ENCODE data around the gene LIN28A. TPM values are rescaled to one million over a fixed set of nuclear protein-coding genes. Genes with fewer than 3 reads are reported as not detected.

The LIN28A gene
- polyA plus RNA-seq, 1 of the 3 experiments (the other 2 are of a cell fraction): not detected

DNA sequence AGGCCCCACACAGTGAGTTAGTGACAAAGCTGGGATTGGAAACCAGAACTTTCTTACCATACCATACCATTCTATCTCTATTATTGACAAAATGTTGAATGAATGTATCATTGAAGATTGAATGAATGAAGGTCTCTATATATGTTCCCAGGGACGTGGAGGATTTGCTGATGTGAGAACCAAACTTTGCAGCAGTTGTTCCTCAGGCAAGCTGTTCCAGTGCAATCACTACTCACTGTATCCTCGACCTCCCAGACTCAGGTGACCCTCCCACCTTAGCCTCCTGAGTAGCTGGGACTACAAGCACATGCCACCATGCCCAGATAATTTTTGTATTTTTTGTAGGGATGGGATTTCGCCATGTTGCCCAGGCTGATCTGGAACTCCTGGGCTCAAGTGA is 11.6 kb upstream of the LIN28A start:
- Histone ChIP-seq H3K4me1 (ENCODE audit: control insufficient read depth in 1 of 2, insufficient read depth in 2 of 2, low read depth in 1 of 2, low read length in 1 of 2) (no peaks in the 10 kb centered on the region), H3K9me3 (no peaks in the 10 kb centered on the region), H3K4me3 (ENCODE audit: low read depth in 2 of 2, low read length in 1 of 2) (no peak overlapping the region), H3K79me2 (ENCODE audit: insufficient read depth) (no peaks in the 10 kb centered on the region), H3K27me3 (ENCODE audit: insufficient read depth) (no peaks in the 10 kb centered on the region), H2AFZ (ENCODE audit: low read depth) (no peak overlapping the region), H3F3A (replicated peaks; ENCODE audit: insufficient read depth) (no peaks in the 10 kb centered on the region), H4K20me1 (ENCODE audit: insufficient read depth) (no peaks in the 10 kb centered on the region), H3K36me3 (replicated peaks in 1 of 2; ENCODE audit: control insufficient read depth in 1 of 2, insufficient read depth in 2 of 2, low read length in 1 of 2) (no peaks in the 10 kb centered on the region), H3K9ac (no peak overlapping the region), H3K9me2 (no peaks in the 10 kb centered on the region), H3K4me2 (no peak overlapping the region), H3K27ac (ENCODE audit: low read depth in 2 of 2, low read length in 1 of 2) (no peak overlapping the region)
- ChIA-PET POLR2A (no interaction called here), CTCF (interaction anchor here (1.1 to 3.8 kb wide), 3 partner anchors 10 to 35 kb away, joined by 4 to 23 read pairs (median 13); no protein-coding TSS in a partner anchor)
- no peak for DNase-seq
- 53% methylated on average over 3 of the region's 3 CpGs for WGBS (ENCODE audit: low lambda C conversion rate)
- TF ChIP-seq NFIC (IDR thresholded peaks at IDR 0.05; ENCODE audit: borderline replicate concordance) (no peak), CHD2 (IDR thresholded peaks at IDR 0.05; ENCODE audit: low read length, partially characterized antibody) (no peak), EP300 (IDR thresholded peaks at IDR 0.05; ENCODE audit: borderline replicate concordance in 1 of 2, low read depth in 1 of 2, low read length in 1 of 2) (no peak), POLR2AphosphoS5 (IDR thresholded peaks at IDR 0.05; ENCODE audit: low read depth, low read length) (no peak), TCF12 (IDR thresholded peaks at IDR 0.05) (no peak), ELF1 (IDR thresholded peaks at IDR 0.05) (no peak)
- TF ChIP-seq, protein P1, sequence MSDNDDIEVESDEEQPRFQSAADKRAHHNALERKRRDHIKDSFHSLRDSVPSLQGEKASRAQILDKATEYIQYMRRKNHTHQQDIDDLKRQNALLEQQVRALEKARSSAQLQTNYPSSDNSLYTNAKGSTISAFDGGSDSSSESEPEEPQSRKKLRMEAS (IDR thresholded peaks at IDR 0.05; ENCODE audit: low read depth): no peak
- TF ChIP-seq, protein P2, sequence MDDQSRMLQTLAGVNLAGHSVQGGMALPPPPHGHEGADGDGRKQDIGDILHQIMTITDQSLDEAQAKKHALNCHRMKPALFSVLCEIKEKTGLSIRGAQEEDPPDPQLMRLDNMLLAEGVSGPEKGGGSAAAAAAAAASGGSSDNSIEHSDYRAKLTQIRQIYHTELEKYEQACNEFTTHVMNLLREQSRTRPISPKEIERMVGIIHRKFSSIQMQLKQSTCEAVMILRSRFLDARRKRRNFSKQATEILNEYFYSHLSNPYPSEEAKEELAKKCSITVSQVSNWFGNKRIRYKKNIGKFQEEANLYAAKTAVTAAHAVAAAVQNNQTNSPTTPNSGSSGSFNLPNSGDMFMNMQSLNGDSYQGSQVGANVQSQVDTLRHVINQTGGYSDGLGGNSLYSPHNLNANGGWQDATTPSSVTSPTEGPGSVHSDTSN (IDR thresholded peaks at IDR 0.05): no peak
- TF ChIP-seq, protein P3, sequence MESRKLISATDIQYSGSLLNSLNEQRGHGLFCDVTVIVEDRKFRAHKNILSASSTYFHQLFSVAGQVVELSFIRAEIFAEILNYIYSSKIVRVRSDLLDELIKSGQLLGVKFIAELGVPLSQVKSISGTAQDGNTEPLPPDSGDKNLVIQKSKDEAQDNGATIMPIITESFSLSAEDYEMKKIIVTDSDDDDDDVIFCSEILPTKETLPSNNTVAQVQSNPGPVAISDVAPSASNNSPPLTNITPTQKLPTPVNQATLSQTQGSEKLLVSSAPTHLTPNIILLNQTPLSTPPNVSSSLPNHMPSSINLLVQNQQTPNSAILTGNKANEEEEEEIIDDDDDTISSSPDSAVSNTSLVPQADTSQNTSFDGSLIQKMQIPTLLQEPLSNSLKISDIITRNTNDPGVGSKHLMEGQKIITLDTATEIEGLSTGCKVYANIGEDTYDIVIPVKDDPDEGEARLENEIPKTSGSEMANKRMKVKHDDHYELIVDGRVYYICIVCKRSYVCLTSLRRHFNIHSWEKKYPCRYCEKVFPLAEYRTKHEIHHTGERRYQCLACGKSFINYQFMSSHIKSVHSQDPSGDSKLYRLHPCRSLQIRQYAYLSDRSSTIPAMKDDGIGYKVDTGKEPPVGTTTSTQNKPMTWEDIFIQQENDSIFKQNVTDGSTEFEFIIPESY (IDR thresholded peaks at IDR 0.05; ENCODE audit: borderline replicate concordance, low read depth): no peak

DNA sequence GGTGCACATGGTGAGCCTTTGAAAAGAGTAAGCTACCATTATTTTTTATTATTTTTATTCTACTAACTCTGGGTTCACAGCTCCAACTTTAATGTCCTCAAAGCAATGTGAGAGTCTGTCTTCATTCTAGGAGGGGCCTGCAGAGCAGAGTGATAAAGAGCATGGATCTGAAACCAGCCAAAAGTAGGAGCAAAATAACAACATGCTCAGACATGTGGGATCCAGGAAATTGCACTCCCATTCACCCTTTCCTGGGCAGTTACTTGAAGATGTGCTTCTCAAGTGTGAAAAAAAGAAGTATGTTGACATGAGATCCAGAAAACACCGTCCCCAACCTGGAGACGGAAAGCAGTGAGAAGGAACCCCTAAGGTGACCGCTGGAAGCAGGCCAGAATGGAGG is 8.7 kb upstream of the LIN28A start:
- POLR2A ChIA-PET: no interaction called here
- TF ChIP-seq, protein P4, sequence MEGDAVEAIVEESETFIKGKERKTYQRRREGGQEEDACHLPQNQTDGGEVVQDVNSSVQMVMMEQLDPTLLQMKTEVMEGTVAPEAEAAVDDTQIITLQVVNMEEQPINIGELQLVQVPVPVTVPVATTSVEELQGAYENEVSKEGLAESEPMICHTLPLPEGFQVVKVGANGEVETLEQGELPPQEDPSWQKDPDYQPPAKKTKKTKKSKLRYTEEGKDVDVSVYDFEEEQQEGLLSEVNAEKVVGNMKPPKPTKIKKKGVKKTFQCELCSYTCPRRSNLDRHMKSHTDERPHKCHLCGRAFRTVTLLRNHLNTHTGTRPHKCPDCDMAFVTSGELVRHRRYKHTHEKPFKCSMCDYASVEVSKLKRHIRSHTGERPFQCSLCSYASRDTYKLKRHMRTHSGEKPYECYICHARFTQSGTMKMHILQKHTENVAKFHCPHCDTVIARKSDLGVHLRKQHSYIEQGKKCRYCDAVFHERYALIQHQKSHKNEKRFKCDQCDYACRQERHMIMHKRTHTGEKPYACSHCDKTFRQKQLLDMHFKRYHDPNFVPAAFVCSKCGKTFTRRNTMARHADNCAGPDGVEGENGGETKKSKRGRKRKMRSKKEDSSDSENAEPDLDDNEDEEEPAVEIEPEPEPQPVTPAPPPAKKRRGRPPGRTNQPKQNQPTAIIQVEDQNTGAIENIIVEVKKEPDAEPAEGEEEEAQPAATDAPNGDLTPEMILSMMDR (IDR thresholded peaks at IDR 0.05): no peak
- no peak for TF ChIP-seq EZH2phosphoT487 (IDR thresholded peaks at IDR 0.05; ENCODE audit: borderline replicate concordance, low read depth)
- TF ChIP-seq TAF1 (IDR thresholded peaks at IDR 0.05; ENCODE audit: borderline replicate concordance, low read depth, low read length): no peak
- TF ChIP-seq, protein P5, sequence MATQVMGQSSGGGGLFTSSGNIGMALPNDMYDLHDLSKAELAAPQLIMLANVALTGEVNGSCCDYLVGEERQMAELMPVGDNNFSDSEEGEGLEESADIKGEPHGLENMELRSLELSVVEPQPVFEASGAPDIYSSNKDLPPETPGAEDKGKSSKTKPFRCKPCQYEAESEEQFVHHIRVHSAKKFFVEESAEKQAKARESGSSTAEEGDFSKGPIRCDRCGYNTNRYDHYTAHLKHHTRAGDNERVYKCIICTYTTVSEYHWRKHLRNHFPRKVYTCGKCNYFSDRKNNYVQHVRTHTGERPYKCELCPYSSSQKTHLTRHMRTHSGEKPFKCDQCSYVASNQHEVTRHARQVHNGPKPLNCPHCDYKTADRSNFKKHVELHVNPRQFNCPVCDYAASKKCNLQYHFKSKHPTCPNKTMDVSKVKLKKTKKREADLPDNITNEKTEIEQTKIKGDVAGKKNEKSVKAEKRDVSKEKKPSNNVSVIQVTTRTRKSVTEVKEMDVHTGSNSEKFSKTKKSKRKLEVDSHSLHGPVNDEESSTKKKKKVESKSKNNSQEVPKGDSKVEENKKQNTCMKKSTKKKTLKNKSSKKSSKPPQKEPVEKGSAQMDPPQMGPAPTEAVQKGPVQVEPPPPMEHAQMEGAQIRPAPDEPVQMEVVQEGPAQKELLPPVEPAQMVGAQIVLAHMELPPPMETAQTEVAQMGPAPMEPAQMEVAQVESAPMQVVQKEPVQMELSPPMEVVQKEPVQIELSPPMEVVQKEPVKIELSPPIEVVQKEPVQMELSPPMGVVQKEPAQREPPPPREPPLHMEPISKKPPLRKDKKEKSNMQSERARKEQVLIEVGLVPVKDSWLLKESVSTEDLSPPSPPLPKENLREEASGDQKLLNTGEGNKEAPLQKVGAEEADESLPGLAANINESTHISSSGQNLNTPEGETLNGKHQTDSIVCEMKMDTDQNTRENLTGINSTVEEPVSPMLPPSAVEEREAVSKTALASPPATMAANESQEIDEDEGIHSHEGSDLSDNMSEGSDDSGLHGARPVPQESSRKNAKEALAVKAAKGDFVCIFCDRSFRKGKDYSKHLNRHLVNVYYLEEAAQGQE (IDR thresholded peaks at IDR 0.05; ENCODE audit: low read depth, low read length): no peak
- TF ChIP-seq MEF2A (IDR thresholded peaks at IDR 0.05; ENCODE audit: borderline replicate concordance, low read depth): no peak
- TF ChIP-seq RXRA (IDR thresholded peaks at IDR 0.05; ENCODE audit: borderline replicate concordance, low read depth): no peak
- no peak for TF ChIP-seq POLR2AphosphoS5 (IDR thresholded peaks at IDR 0.05; ENCODE audit: low read depth, low read length)
- TF ChIP-seq TCF12 (IDR thresholded peaks at IDR 0.05): no peak
- H3K9me3 ChIP-seq: no peaks in the 10 kb centered on the region

More for the DNA sequence above, 8.7 kb upstream of the LIN28A start:
- Histone ChIP-seq H3K4me2 (no peak overlapping the region), H3K9me2 (no peaks in the 10 kb centered on the region), H2AFZ (ENCODE audit: low read depth) (no peak overlapping the region), H4K20me1 (ENCODE audit: insufficient read depth) (no peaks in the 10 kb centered on the region), H3K4me3 (ENCODE audit: low read depth in 2 of 2, low read length in 1 of 2) (no peak overlapping the region), H3F3A (replicated peaks; ENCODE audit: insufficient read depth) (peaks cover 7% of the 10 kb centered on the region), H3K9ac (no peak overlapping the region), H3K27ac (ENCODE audit: low read depth in 2 of 2, low read length in 1 of 2) (no peak overlapping the region), H3K27me3 (ENCODE audit: insufficient read depth) (no peaks in the 10 kb centered on the region), H3K4me1 (ENCODE audit: control insufficient read depth in 1 of 2, insufficient read depth in 2 of 2, low read depth in 1 of 2, low read length in 1 of 2) (no peaks in the 10 kb centered on the region), H3K36me3 (replicated peaks in 1 of 2; ENCODE audit: control insufficient read depth in 1 of 2, insufficient read depth in 2 of 2, low read length in 1 of 2) (no peaks in the 10 kb centered on the region), H3K79me2 (ENCODE audit: insufficient read depth) (no peaks in the 10 kb centered on the region)
- no peak for DNase-seq
- 71% methylated on average over 3 of the region's 3 CpGs for WGBS (ENCODE audit: low lambda C conversion rate)
- CTCF ChIA-PET: interaction anchor here (1.0 kb wide), 2 partner anchors 15 to 37 kb away, joined by 3 to 4 read pairs; no protein-coding TSS in a partner anchor

All from SK-N-SH (cell line).